SKM-1 treated with dmso at 0.1 percent for 144 hours (cell line): ENCODE data around the gene SLC1A5.
A peak's percentile ranks its signal among the peaks of the same experiment; 100 is the strongest.

Source experiments
- DNase-seq: peaks from one replicate; lab custom pipeline; 2025; ENCODE audit not compliant: unreplicated experiment; lab: John Stamatoyannopoulos, UW

SLC1A5 gene

GRCh38 chr19:46745030-46745429 lies 43.4 kb downstream of the SLC1A5 start:
- DNase-seq = no peak

- DNase-seq = no peak
These were observed 44.2 kb downstream of the SLC1A5 start for GRCh38 chr19:46744005-46744691.

GRCh38 chr19:46742926-46743480 lies 45.4 kb downstream of the SLC1A5 start:
- DNase-seq = no peak

GRCh38 chr19:46741447-46741846 lies 46.9 kb downstream of the SLC1A5 start:
- DNase-seq = no peak

GRCh38 chr19:46739290-46739771 lies 49.1 kb downstream of the SLC1A5 start:
- no peak for DNase-seq

- no peak for DNase-seq
These were observed 50.6 kb downstream of the SLC1A5 start for GRCh38 chr19:46737761-46738171.

GRCh38 chr19:46737298-46737654 lies 51.1 kb downstream of the SLC1A5 start:
- DNase-seq = no peak

GRCh38 chr19:46736531-46737297 lies 51.7 kb downstream of the SLC1A5 start:
- no peak for DNase-seq

- peak; percentile 33 for DNase-seq
These were observed 54.6 kb downstream of the SLC1A5 start for GRCh38 chr19:46733690-46734292.

- peak; percentile 42 for DNase-seq
These were observed 55.3 kb downstream of the SLC1A5 start for GRCh38 chr19:46732966-46733689.

GRCh38 chr19:46732172-46732938 lies 56.0 kb downstream of the SLC1A5 start:
- no peak for DNase-seq

- DNase-seq = no peak
These were observed 56.8 kb downstream of the SLC1A5 start for GRCh38 chr19:46731584-46731983.

GRCh38 chr19:46731007-46731501 lies 57.3 kb downstream of the SLC1A5 start:
- DNase-seq = peak; percentile 64

- DNase-seq = no peak
These were observed 57.8 kb downstream of the SLC1A5 start for GRCh38 chr19:46730595-46730994.

- DNase-seq = no peak
These were observed 58.2 kb downstream of the SLC1A5 start for GRCh38 chr19:46730187-46730586.

- DNase-seq = no peak
These were observed 58.7 kb downstream of the SLC1A5 start for GRCh38 chr19:46729696-46730095.

GRCh38 chr19:46728693-46729339 lies 59.6 kb downstream of the SLC1A5 start:
- DNase-seq = no peak

- DNase-seq = no peak
These were observed 60.2 kb downstream of the SLC1A5 start for GRCh38 chr19:46728208-46728607.

- no peak for DNase-seq
These were observed 60.6 kb downstream of the SLC1A5 start for GRCh38 chr19:46727757-46728156.
